Activated CD4-positive, alpha-beta T cell treated with anti-CD3 and anti-CD28 coated beads, Interleukin-2, amount 50 U/mL, for 16 hours (primary cell): ENCODE data around the gene SCYGR1.
A peak's percentile ranks its signal among the peaks of the same experiment; 100 is the strongest.
"Not testable (repeated sequence)": the region's sequence is repeated elsewhere in the genome, so short reads cannot be mapped to it uniquely, and the experiment has no call there.

Experiments
- DNase-seq: peaks from one replicate; pipeline ENCODE4 v3.0.0-alpha.2; 2020

Gene SCYGR1

GRCh38 chr2:227368574-227368973 is 19.2 kb downstream of the SCYGR1 start:
- DNase-seq: no peak

GRCh38 chr2:227367427-227367795 is 20.3 kb downstream of the SCYGR1 start:
- no peak for DNase-seq

GRCh38 chr2:227366769-227367426 is 20.9 kb downstream of the SCYGR1 start:
- no peak for DNase-seq

- DNase-seq: no peak
These were observed 21.9 kb downstream of the SCYGR1 start for GRCh38 chr2:227365833-227366232.

GRCh38 chr2:227364585-227365263 is 23.0 kb downstream of the SCYGR1 start:
- not testable (repeated sequence) for DNase-seq

- DNase-seq: no peak
These were observed 24.0 kb downstream of the SCYGR1 start for GRCh38 chr2:227363756-227364155.

GRCh38 chr2:227360351-227360750 is 27.4 kb downstream of the SCYGR1 start:
- DNase-seq: no peak

- DNase-seq: peak; percentile 8
These were observed 36.1 kb downstream of the SCYGR1 start for GRCh38 chr2:227351639-227352038.

GRCh38 chr2:227349989-227350612 is 37.6 kb downstream of the SCYGR1 start:
- no peak for DNase-seq

GRCh38 chr2:227348324-227348723 is 39.4 kb downstream of the SCYGR1 start:
- no peak for DNase-seq

GRCh38 chr2:227347117-227347516 is 40.6 kb downstream of the SCYGR1 start:
- no peak for DNase-seq

- no peak for DNase-seq
These were observed 43.5 kb downstream of the SCYGR1 start for GRCh38 chr2:227344231-227344630.

- no peak for DNase-seq
These were observed 46.2 kb downstream of the SCYGR1 start for GRCh38 chr2:227341553-227341952.

GRCh38 chr2:227340106-227340505 is 47.6 kb downstream of the SCYGR1 start:
- DNase-seq: no peak

- no peak for DNase-seq
These were observed 48.6 kb downstream of the SCYGR1 start for GRCh38 chr2:227339098-227339599.
